Erythroblast (primary cell): Measurements from ENCODE around the gene WNT6.

Experiments used
- GATA1 ChIP-seq: IDR thresholded peaks from 2 replicates; pipeline ENCODE4 v1.6.1; 2011; ENCODE audit warnings: low read depth, mild to moderate bottlenecking, control low read depth, low read length, moderate library complexity
- POLR2A ChIP-seq: IDR thresholded peaks from 2 replicates; pipeline ENCODE4 v1.6.1; 2011; ENCODE audit warnings: mild to moderate bottlenecking, low read length

DNA sequence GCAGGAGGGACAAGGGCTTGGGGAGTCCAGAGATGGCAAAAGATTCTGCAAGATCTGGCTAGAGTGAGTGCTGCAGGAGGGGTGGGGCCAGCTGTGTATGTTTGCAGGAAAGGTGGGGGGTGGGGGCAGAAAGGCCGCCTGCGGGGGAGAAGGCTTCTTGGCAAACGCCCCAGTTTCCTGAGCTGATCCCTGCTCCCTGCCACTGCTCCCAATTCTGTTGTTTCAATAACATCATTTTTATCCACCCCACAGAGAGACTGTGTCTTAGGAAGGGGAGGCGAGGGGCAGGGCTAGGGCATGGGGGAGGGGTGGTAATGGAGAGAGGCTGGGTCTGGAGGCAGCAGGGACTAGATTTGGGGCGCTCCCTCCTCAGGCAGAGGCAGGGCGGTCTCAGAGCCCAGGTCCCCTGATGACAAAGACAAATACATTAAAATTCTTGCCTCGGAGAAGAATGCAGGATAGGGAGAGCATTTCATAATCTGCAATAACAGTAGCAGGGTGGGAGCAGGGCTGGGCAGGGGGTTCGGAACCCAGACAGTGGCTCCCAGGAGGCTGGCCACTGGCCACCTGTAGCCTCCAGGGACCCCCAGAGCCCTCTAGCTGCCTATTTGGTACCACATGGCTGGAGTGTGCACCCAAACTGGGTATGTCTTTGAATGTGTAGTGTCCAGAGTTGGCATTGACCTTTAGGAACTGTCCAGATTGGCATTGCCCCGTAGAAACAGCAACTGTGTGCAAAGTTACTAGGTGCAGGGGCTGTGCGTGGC lies 2.1 kb upstream of the WNT6 start:
- TF ChIP-seq POLR2A = no peak
- no peak for TF ChIP-seq GATA1
